Subcutaneous abdominal adipose tissue (tissue), 5 donors: ENCODE measurements around the gene NISCH.

Experiments used
- H3K27ac ChIP-seq: one replicate; pipeline ENCODE4 v1.7.0; 2013; ENCODE audit warnings: low read depth, mild to moderate bottlenecking, inconsistent platforms, low read length, moderate library complexity
- H3K27me3 ChIP-seq, 5 donors: one replicate each; pipeline ENCODE4 v1.7.0; 2013; ENCODE audit warnings: low read length in 5 of 5, inconsistent platforms in 1 of 5; ENCODE audit not compliant: control insufficient read depth in 5 of 5, insufficient read depth in 4 of 5
- H3K36me3 ChIP-seq, 5 donors: one replicate each; pipeline ENCODE4 v1.7.0; 2013; ENCODE audit warnings: low read length in 5 of 5; ENCODE audit not compliant: control insufficient read depth in 5 of 5, insufficient read depth in 5 of 5
- H3K4me1 ChIP-seq, 5 donors: one replicate each; pipeline ENCODE4 v1.7.0; 2013; ENCODE audit warnings: low read length in 5 of 5, mild to moderate bottlenecking in 3 of 5, moderate library complexity in 1 of 5; ENCODE audit not compliant: control insufficient read depth in 5 of 5, insufficient read depth in 5 of 5
- H3K4me3 ChIP-seq, 5 donors: one replicate each; pipeline ENCODE4 v1.7.0; 2013; ENCODE audit warnings: low read length in 5 of 5, low read depth in 1 of 5
- H3K9ac ChIP-seq, 5 donors: one replicate each; pipeline ENCODE4 v1.7.0; 2013; ENCODE audit warnings: low read length in 5 of 5, mild to moderate bottlenecking in 4 of 5, moderate library complexity in 3 of 5
- H3K9me3 ChIP-seq, 5 donors: one replicate each; pipeline ENCODE4 v1.7.0; 2013; ENCODE audit warnings: low read length in 5 of 5; ENCODE audit not compliant: control insufficient read depth in 5 of 5
- donor health status: healthy.
- donor health status: healthy.
- donor health status: healthy.
- donor health status: healthy.
- donor health status: healthy.

The NISCH gene

GRCh38 chr3:52455283-52456168 is at the start of gene NISCH:
Gene NISCH (plus strand): TSS chr3:52455604. CDS start chr3:52455642, 38 bp downstream.
- peaks cover 8 to 27% (median 18%) of the 10 kb centered on the region in 5 donors for H3K36me3 ChIP-seq
- no peaks in the 10 kb centered on the region for H3K27me3 ChIP-seq
- no peaks in the 10 kb centered on the region for H3K9me3 ChIP-seq
- peak within 1 kb of the TSS; percentile 79 to 94 (median 87) for H3K9ac ChIP-seq
- H3K4me1 ChIP-seq, result peaks cover 3 to 33% (median 25%) of the 10 kb centered on the region in 5 donors
- peak within 1 kb of the TSS; percentile 80 to 90 (median 86) for H3K4me3 ChIP-seq
- H3K27ac ChIP-seq, result peak within 1 kb of the TSS; percentile 93

- peaks cover 8 to 37% (median 27%) of the 10 kb centered on the region in 5 donors for H3K4me1 ChIP-seq
- H3K27me3 ChIP-seq, result no peaks in the 10 kb centered on the region
- peaks cover 2 to 75% (median 70%) of the 10 kb centered on the region in 5 donors for H3K36me3 ChIP-seq
- no peak overlapping the region for H3K4me3 ChIP-seq
- no peak overlapping the region for H3K9ac ChIP-seq
- H3K9me3 ChIP-seq, result no peaks in the 10 kb centered on the region
- H3K27ac ChIP-seq, result no peak overlapping the region
Observed at GRCh38 chr3:52406231-52406661, 49.2 kb upstream of the NISCH start.

DNA sequence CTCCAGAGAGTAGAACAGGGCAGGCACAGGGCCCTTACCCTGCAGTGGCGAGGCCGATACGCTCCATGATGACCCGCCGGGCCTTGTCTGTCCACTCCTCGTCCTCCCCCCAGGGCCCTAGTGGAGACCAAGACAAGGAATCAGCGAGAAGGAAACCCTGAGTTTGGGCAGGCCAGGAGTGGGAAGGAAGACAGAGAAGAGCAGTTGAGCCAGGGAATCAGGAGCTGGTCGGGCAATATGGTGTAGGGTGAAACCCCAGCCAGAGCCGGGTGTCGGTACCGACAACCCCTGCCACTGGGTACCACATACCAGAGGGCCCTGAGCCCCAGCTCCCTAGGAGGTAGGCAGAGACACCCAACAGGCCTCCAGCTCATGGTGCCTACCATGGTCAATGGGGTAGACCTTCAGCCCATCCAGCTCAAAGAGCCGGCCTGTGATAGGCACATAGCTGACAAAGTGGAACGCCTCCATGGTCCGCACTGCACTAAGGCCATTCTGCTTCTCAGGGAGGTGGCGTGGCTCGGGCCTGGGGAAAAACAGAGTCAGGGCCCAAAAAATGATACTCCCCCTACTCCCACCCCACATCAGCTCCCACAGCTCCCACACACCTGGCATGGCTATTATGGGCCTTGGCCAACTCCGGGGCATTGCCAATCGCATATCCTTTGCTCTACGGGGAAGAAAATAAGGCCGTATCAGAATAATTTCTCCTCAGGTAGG is 48.5 kb upstream of the NISCH start:
- H3K4me3 ChIP-seq, result no peak overlapping the region
- H3K27me3 ChIP-seq, result no peaks in the 10 kb centered on the region
- H3K27ac ChIP-seq, result no peak overlapping the region
- H3K9ac ChIP-seq, result no peak overlapping the region
- H3K4me1 ChIP-seq, result peaks cover 14 to 44% (median 34%) of the 10 kb centered on the region in 5 donors
- H3K9me3 ChIP-seq, result no peaks in the 10 kb centered on the region
- peaks cover 2 to 68% (median 63%) of the 10 kb centered on the region in 5 donors for H3K36me3 ChIP-seq

GRCh38 chr3:52407779-52408178 is 47.6 kb upstream of the NISCH start:
- Histone ChIP-seq H3K4me1 (peaks cover 15 to 52% (median 42%) of the 10 kb centered on the region in 5 donors), H3K36me3 (peaks cover 2 to 60% (median 55%) of the 10 kb centered on the region in 5 donors), H3K27me3 (no peaks in the 10 kb centered on the region), H3K9me3 (no peaks in the 10 kb centered on the region), H3K9ac (peak overlapping the region in 1 of 5 donors; percentile 98), H3K27ac (no peak overlapping the region), H3K4me3 (no peak overlapping the region)

DNA sequence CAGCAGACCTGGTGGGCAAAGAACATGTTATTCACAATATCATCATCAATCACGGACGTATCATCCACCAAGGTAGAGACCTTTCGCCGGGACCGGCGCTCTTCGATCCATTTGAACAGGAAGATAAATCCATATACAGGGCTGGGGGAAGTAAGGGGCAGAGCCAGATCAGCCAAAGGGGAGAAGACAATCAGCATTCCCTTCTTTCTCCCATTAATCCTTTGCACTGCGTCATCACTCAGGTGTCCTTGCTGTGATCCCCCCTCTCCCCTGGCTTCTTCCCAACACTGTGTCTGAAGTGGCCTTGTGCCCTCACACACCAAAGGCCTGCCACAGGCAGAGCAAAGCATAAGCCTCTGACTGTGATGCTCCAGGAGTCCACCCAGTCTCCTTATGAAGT is 46.9 kb upstream of the NISCH start:
- peak overlapping the region in 3 of 5 donors; percentile 79 to 85 (median 83) for H3K4me3 ChIP-seq
- peak overlapping the region; percentile 64 to 98 (median 94) for H3K9ac ChIP-seq
- H3K9me3 ChIP-seq, result no peaks in the 10 kb centered on the region
- H3K4me1 ChIP-seq, result peaks cover 15 to 58% (median 44%) of the 10 kb centered on the region in 5 donors
- no peaks in the 10 kb centered on the region for H3K27me3 ChIP-seq
- peak overlapping the region; percentile 86 for H3K27ac ChIP-seq
- H3K36me3 ChIP-seq, result peaks cover 6 to 53% (median 48%) of the 10 kb centered on the region in 5 donors

GRCh38 chr3:52415800-52416199 is 39.6 kb upstream of the NISCH start:
- no peak overlapping the region for H3K9ac ChIP-seq
- H3K27ac ChIP-seq, result no peak overlapping the region
- H3K27me3 ChIP-seq, result no peaks in the 10 kb centered on the region
- H3K9me3 ChIP-seq, result no peaks in the 10 kb centered on the region
- H3K36me3 ChIP-seq, result peaks cover 0 to 8% (median 2%) of the 10 kb centered on the region in 5 donors
- no peak overlapping the region for H3K4me3 ChIP-seq
- H3K4me1 ChIP-seq, result peaks cover 10 to 36% (median 28%) of the 10 kb centered on the region in 5 donors

DNA sequence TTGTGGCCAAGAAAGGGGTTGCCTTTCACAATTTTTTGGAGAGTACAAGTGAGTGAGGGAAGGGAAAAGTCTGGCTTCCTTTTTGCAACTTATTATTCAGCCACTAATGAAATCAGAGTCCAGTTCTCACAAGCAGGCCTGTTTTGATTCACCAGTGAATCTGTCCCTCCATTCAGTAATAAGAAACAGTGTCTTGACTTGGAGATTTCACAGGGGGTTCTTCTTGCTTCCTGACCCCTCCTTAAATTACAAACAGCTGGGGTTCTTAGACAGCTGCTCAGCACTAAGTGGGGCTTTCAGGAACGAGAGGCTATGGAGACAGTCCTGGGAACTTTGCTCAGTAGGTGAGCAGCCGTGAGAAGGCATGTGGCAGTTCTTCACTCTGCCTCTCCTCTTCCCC is 35.0 kb upstream of the NISCH start:
- H3K27ac ChIP-seq, result no peak overlapping the region
- H3K36me3 ChIP-seq, result peaks cover 0 to 10% (median 4%) of the 10 kb centered on the region in 5 donors
- no peaks in the 10 kb centered on the region for H3K9me3 ChIP-seq

DNA sequence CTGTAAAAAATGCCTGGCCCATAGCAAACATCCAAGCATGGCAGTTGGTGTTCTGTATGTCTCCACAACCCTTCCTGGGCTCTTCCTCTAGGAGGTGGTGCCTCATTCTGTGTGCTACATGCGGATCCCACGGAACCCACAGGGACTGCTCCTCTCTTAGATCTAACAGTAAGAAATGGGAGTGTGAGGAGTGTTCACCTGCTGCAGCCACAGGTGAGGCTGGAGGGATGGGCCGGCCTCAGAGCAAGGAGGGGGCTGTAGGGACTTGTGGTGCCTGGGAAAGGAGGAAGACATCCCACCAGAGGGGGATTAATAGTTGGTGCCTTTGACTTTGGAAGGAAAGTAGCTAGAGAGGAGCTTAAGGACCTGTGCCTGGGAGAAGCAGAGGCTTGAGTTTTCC is 32.7 kb upstream of the NISCH start:
- Histone ChIP-seq H3K27me3 (no peaks in the 10 kb centered on the region), H3K9me3 (no peaks in the 10 kb centered on the region), H3K4me1 (peaks cover 3 to 21% (median 11%) of the 10 kb centered on the region in 5 donors), H3K27ac (no peak overlapping the region), H3K36me3 (peaks cover 0 to 10% (median 0%) of the 10 kb centered on the region in 5 donors), H3K9ac (no peak overlapping the region), H3K4me3 (no peak overlapping the region)

More for the DNA sequence above, 35.0 kb upstream of the NISCH start:
- Histone ChIP-seq H3K4me3 (no peak overlapping the region), H3K9ac (peak overlapping the region in 1 of 5 donors; percentile 5), H3K27me3 (no peaks in the 10 kb centered on the region), H3K4me1 (peaks cover 3 to 21% (median 11%) of the 10 kb centered on the region in 5 donors)

- no peak overlapping the region for H3K4me3 ChIP-seq
- H3K27me3 ChIP-seq, result no peaks in the 10 kb centered on the region
- peaks cover 3 to 21% (median 11%) of the 10 kb centered on the region in 5 donors for H3K4me1 ChIP-seq
- no peaks in the 10 kb centered on the region for H3K9me3 ChIP-seq
- peak overlapping the region in 1 of 5 donors; percentile 16 for H3K9ac ChIP-seq
- H3K36me3 ChIP-seq, result peaks cover 0 to 10% (median 0%) of the 10 kb centered on the region in 5 donors
- H3K27ac ChIP-seq, result no peak overlapping the region
Observed at GRCh38 chr3:52423173-52423572, 32.2 kb upstream of the NISCH start.
